COR-L47 (cell line): ENCODE data around the gene DNAJC2.
A peak's percentile ranks its signal among the peaks of the same experiment; 100 is the strongest.
"Not testable (repeated sequence)": the region's sequence is repeated elsewhere in the genome, so short reads cannot be mapped to it uniquely, and the experiment has no call there.

Experiments used
- DNase-seq: peaks from one replicate; lab custom pipeline; 2025; lab: John Stamatoyannopoulos, UW

The DNAJC2 gene

GRCh38 chr7:103343332-103343731 is 1.2 kb downstream of the DNAJC2 start:
- DNase-seq = no peak

DNA sequence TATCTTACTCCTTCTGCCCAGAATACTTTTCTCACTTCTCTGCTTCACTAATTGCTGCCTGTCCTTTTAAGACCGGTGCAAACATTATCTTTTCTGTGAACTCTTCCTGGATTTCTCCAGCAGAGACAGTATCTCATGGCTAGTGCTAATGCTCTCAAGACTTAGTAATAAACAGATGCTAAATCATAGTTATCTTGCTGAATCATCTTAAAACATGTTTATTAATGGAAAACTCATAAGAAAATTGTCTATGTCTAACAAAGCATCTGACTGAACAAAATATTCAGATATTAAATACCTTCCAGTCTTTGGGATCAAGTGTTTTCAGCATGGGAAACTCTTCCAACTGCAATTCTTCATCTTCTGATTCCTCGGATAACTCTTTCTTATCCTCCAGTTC is 3.1 kb downstream of the DNAJC2 start:
- no peak for DNase-seq

DNA sequence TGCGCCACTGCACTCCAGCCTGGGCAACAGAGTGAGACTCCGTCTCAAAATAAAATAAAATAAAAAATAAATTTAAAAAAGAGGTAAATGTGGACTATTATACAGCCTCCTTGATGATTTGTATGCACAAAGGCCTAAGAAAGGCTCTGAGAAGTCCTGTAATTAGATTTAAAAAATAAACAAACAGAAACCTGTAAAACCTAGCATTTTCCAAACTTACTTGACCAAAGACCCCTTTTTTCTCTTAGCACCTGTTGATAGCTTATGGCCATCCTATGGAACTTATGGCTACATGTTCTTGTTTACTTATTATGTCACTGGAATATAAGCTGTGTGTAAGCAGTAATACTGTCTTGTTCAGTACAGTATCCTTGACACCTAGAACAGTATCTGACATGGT is 5.7 kb downstream of the DNAJC2 start:
- no peak for DNase-seq

DNA sequence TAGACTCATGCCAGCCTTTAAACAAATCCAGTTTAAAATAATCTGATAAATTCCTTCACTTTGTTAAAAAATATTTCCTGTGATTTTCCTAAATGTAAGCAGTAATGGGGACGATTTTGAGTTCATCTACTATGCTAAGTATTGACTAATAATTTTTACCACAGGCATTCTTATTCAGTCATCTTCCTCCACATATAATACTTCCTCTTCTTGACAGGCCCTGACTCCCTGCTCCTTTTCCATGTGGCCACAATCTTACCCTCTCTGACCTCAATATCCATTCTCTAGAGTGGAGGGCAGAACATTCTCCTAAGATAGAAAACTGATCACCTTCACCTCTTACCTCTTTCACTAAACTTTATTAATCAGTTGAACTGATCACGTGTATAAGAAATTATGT is 7.8 kb downstream of the DNAJC2 start:
- DNase-seq = no peak

DNA sequence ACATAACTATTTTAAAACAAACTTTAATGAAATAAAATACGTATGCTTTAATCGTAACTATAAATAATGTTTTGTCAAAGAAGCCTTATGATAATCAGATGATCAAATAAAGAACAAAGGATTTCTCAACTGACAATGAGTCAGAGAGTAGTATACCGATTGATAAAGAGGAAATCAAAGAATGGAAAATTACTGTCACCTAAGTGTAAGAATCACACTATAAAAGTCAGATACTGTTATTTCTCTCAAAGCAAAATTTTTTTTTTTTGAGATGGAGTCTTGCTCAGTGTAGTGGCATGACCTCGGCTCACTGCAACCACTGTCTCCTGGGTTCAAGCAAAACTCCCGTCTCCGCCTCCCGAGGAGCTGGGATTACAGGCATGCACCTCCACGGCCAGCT is 18.8 kb downstream of the DNAJC2 start:
- DNase-seq = no peak

- no peak for DNase-seq
Measured at GRCh38 chr7:103317009-103317408, 27.6 kb downstream of the DNAJC2 start.

DNA sequence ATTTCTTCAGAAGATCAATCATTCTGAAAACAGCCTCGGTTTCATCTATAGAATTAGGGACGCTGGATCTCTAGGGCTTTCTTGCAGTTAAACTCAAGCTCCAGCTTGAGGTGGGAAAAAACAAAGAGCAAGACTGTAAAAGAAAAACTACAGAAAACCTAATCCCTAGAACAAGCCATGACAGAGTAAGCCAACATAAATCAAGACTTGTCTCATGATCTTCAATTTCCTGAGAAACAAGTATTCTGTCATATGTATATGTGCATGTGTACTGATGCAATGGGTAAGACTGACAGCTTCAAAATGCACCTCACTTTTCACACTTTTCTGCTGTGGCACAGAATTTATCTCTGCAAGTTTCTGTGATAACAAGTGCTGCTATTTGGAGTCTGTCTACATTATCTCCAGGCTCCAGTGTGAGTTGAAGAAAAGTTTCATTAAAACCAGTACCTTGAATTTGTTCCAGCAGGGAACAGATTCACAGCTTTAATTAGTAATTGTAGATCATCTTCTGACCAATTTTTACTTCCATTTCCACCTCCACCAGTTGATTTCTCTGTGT is 28.1 kb downstream of the DNAJC2 start:
- DNase-seq = no peak

DNA sequence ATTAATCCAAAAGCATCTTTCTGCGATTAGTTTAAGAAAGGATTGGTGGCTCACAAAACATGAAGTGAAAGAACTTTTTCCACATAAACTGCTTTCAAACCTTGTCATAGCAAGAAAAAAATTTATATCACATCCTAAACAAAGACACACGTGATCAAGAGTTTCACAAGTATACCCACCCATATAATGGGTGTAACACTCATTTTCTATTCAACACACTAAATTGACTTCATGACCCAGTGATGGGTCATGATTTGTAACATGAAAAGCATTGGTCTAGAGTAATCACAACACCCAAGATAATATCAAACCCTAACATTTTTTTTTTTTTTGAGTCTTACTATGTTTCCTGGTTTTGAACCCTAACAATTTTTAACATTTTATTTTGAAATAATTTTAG is 29.7 kb downstream of the DNAJC2 start:
- DNase-seq = no peak

DNA sequence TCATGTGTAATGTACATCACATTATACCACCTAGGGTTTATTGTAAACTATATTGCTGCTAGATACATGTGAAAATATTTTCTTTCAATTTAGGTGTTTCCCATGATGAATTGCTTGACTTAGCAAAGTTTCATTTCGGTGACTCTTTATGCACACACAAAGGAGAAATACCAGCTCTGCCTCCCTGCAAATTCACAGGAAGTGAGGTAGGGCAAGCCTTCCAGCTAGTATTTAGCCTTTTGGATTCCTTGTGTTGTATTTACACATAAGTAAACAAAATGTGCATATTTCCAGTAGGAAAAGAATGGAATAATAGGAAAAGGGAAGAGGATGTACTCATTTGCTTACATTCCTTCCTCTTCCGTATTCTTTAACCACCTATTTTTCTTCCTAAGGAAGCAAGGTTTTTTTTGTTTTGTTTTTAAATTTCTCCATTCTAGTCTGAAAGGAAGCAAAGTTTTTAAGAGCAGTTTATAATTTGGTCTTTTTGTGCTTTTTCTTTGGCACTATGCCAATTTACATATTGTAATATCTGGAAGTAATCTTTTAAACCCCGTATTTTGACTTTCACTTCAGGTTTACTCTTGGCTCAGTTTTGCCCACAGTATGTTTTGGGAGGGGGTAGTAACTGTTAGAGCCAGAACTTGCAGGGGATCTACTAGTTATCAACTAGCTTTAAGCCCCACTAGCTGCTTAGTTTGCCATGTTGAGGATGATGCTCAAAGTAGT is 36.9 kb downstream of the DNAJC2 start:
- DNase-seq = no peak

GRCh38 chr7:103301441-103301840 is 43.1 kb downstream of the DNAJC2 start:
- no peak for DNase-seq

DNA sequence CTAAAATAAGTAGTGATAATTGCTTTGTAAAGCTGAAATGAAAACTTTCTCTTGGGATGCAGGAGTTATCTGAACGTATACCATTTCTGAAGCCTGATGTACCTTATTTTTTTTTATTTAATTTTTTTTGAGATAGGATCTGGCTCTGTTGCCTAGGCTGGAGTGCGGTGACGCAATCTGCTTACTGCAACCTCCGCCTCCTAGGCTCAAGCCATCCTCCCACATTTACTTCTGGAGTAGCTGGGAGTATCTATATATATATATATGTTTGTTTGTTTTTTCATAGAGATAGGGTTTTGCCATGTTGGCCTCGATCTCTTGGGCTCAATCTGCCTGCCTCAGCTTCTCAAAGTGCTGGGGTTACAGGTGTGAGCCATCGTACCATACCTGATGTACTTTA is 44.9 kb downstream of the DNAJC2 start:
- no peak for DNase-seq

DNA sequence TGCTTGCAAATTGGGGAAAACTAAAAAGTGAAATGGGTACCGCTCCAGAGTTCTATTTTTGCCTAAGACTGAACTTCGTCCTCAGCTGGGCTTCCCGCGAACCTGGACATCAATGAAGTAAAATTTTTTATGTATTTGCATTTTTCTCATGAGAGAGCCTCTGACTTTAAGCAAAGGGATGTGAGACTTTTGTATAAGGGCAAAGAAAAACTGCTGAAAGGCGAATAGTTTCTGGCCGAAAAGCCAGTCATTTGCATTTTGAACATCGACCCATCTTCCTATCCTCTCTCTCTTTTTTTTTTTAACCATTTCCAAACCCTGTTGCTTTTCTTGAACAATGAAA is 46.8 kb downstream of the DNAJC2 start:
- DNase-seq = no peak

GRCh38 chr7:103296901-103297836 is 47.4 kb downstream of the DNAJC2 start, which contains the start of gene PMPCB:
PMPCB (plus strand) TSS chr7:103297435; CDS start chr7:103297460, 25 bp downstream.
- peak; percentile 83 for DNase-seq

GRCh38 chr7:103293526-103293925 is 51.0 kb downstream of the DNAJC2 start:
- DNase-seq = no peak

- no peak for DNase-seq
Measured at GRCh38 chr7:103292122-103292521, 52.4 kb downstream of the DNAJC2 start.

DNA sequence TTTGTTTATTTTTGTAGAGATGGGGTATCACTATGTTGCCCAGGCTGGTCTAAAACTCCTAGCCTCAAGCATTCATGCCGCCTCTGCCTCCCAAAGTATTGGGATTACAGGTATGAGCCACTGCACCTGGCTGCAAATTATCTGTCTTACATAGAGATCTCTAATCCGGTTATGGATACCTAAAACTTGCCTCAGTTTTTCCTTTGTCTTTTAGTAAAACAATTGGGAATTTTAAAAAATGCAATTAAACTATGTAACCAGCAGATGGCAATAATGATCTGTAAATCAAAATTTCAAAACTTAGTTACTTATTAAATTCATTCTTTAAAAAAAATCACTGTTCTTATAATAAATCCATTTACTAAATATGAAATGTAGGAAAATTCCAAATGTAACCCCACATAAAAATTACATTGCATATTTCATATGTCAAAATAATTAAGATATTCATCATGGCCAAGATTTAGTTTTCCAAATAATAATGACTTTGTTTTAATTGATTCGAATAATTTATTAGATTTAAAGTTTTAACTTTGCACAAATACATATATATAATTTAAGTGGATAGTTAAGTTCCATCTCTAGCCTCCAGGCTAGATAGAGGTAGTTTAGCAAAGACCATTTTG is 61.7 kb downstream of the DNAJC2 start:
- not testable (repeated sequence) for DNase-seq

DNA sequence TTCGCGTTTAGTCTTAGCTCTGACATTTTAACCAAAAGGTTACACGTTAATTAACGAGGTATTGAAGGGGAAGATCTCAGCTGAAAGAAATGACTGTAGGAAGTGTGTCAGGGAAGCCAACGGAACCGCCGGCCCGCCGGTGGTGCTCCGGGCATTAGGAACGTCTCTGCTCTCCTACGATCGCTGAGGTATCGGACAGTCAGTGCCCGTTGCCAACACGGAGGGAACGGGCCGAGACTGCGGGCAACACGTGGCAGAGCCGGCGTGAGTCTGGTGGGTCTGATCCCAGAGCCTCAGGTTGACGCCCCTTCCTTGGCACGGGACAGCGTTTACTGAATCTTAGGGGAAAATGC is 63.8 kb downstream of the DNAJC2 start:
- DNase-seq = not testable (repeated sequence)

- DNase-seq = peak; percentile 86
Measured at GRCh38 chr7:103279963-103280802, 64.4 kb downstream of the DNAJC2 start.

DNA sequence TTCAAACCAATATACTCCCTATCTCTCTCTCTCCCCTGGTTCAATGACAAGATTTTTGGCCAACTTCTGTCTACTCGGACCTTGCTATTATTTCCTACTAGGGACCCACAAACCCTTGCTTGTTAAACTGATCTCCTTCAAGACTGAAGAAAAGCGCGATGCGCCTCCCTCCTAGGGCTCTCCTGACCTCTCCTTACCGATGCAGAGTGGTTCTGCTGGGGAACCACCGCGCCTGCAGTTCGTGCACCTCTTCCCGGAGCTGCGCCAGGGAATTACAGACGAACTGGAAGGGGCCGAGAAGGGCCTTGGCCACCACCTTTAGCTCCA is 65.0 kb downstream of the DNAJC2 start:
- peak; percentile 53 for DNase-seq

- DNase-seq = not testable (repeated sequence)
Measured at GRCh38 chr7:103278195-103278594, 66.4 kb downstream of the DNAJC2 start.

GRCh38 chr7:103274867-103275266 is 69.7 kb downstream of the DNAJC2 start:
- DNase-seq = not testable (repeated sequence)

GRCh38 chr7:103273374-103273773 is 71.2 kb downstream of the DNAJC2 start:
- DNase-seq = not testable (repeated sequence)
